ENCODE data around the gene LCMT2. TPM values are rescaled to one million over a fixed set of nuclear protein-coding genes. Genes with fewer than 3 reads are reported as not detected.

Gene LCMT2
- total and polyA plus RNA-seq, 10 of the 15 experiments (the other 5 are each of a cell fraction or from before 2014, with no cell fraction given): 2.1 to 17.2 (median 14.9) TPM

DNA sequence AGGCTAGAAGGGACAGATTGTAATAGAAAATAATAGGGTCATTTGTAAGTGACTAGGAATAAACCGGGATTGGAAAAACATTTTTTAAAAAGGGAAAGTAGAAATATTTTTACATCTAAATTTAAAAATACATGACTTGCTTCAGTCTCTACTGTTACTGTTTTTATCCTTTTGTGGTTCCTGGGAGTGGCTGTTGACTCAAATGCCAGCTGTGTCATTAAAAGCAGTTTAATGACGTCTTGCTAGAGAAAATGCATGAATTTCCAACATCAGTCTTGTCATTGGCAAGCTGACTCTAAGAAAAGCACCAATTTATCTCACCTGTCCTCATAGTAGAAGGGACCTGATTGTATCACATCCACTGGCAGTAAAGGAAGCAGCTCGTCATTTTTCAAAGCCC, 16.7 kb upstream of the LCMT2 start:
- no peak for FAIRE-seq
- ATAC-seq: no peak
- H3K79me2 ChIP-seq (ENCODE audit: control insufficient read depth, insufficient read depth, low read length): no peaks in the 10 kb centered on the region
- no peaks in the 10 kb centered on the region for H3K4me1 ChIP-seq (ENCODE audit: control insufficient read depth, insufficient read depth, low read length)
- no peak overlapping the region for H3K4me2 ChIP-seq (ENCODE audit: control insufficient read depth, insufficient read depth)
- no peaks in the 10 kb centered on the region for H3K27me3 ChIP-seq (replicated peaks in 1 of 2; ENCODE audit: control insufficient read depth in 2 of 2, insufficient read depth in 2 of 2, low read length in 1 of 2)
- H3K9me3 ChIP-seq (replicated peaks; ENCODE audit: control insufficient read depth, insufficient read depth, low read length): no peaks in the 10 kb centered on the region
- no peak overlapping the region for H2AFZ ChIP-seq (ENCODE audit: control insufficient read depth, low read depth, low read length)
- H3K36me3 ChIP-seq (ENCODE audit: control insufficient read depth in 2 of 2, insufficient read depth in 2 of 2, low read length in 1 of 2): peaks cover 0 to 19% of the 10 kb centered on the region in 2 experiments; a peak in 2 of 4 replicates
- H4K20me1 ChIP-seq (ENCODE audit: control insufficient read depth, insufficient read depth): no peaks in the 10 kb centered on the region
- ChIA-PET SMC1A (ENCODE audit: uncharacterized antibody, unreplicated experiment) (interaction anchor here (1.0 to 2.1 kb wide), 4 partner anchors 9 to 31 kb away, joined by 3 to 7 read pairs (median 4); no protein-coding TSS in a partner anchor), CTCF (interaction anchor here (0.8 to 1.9 kb wide), 8 partner anchors 9 to 164 kb away, joined by 3 to 6 read pairs (median 4); no protein-coding TSS in a partner anchor), RAD21 (ENCODE audit: unreplicated experiment) (interaction anchor here (3.2 kb wide), 1 partner anchor 167 kb away, joined by 8 read pairs; no protein-coding TSS in a partner anchor), POLR2A (no interaction called here)
- in situ Hi-C loops (cut with MboI) (no loop called here), intact Hi-C loops (cut with micrococcal nuclease; ENCODE audit: unreplicated experiment) (no loop called here)
- DNase-seq (ENCODE audit: low read depth, low spot score): no peak
- H3K9ac ChIP-seq (ENCODE audit: control insufficient read depth, insufficient read depth, low read length): no peak overlapping the region
- 95% methylated on average over 3 of the region's 3 CpGs for WGBS (ENCODE audit: insufficient coverage, insufficient replicate concordance, low lambda C conversion rate, missing lambda C conversion rate)
- H3K4me3 ChIP-seq: no peak overlapping the region
- H3K27ac ChIP-seq (ENCODE audit: control insufficient read depth, insufficient read depth): no peak overlapping the region
- BruUV-seq (replicated peaks): no TSS peak
- no peak for TF ChIP-seq DPF2 (IDR thresholded peaks at IDR 0.05)
- no peak for TF ChIP-seq RUNX3 (IDR thresholded peaks at IDR 0.05; ENCODE audit: low read length)
- TF ChIP-seq NFYB (IDR thresholded peaks at IDR 0.05; ENCODE audit: insufficient read depth, low read depth, low read length): no peak
- no peak for TF ChIP-seq MEF2B (IDR thresholded peaks at IDR 0.05; ENCODE audit: partially characterized antibody, poor library complexity, severe bottlenecking)
- no peak for TF ChIP-seq IRF4 (IDR thresholded peaks at IDR 0.05; ENCODE audit: low read depth, low read length)
- no peak for TF ChIP-seq NFXL1 (IDR thresholded peaks at IDR 0.05; ENCODE audit: borderline replicate concordance)
- TF ChIP-seq, protein P1, sequence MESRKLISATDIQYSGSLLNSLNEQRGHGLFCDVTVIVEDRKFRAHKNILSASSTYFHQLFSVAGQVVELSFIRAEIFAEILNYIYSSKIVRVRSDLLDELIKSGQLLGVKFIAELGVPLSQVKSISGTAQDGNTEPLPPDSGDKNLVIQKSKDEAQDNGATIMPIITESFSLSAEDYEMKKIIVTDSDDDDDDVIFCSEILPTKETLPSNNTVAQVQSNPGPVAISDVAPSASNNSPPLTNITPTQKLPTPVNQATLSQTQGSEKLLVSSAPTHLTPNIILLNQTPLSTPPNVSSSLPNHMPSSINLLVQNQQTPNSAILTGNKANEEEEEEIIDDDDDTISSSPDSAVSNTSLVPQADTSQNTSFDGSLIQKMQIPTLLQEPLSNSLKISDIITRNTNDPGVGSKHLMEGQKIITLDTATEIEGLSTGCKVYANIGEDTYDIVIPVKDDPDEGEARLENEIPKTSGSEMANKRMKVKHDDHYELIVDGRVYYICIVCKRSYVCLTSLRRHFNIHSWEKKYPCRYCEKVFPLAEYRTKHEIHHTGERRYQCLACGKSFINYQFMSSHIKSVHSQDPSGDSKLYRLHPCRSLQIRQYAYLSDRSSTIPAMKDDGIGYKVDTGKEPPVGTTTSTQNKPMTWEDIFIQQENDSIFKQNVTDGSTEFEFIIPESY (IDR thresholded peaks at IDR 0.05): no peak
- TF ChIP-seq, protein P2, sequence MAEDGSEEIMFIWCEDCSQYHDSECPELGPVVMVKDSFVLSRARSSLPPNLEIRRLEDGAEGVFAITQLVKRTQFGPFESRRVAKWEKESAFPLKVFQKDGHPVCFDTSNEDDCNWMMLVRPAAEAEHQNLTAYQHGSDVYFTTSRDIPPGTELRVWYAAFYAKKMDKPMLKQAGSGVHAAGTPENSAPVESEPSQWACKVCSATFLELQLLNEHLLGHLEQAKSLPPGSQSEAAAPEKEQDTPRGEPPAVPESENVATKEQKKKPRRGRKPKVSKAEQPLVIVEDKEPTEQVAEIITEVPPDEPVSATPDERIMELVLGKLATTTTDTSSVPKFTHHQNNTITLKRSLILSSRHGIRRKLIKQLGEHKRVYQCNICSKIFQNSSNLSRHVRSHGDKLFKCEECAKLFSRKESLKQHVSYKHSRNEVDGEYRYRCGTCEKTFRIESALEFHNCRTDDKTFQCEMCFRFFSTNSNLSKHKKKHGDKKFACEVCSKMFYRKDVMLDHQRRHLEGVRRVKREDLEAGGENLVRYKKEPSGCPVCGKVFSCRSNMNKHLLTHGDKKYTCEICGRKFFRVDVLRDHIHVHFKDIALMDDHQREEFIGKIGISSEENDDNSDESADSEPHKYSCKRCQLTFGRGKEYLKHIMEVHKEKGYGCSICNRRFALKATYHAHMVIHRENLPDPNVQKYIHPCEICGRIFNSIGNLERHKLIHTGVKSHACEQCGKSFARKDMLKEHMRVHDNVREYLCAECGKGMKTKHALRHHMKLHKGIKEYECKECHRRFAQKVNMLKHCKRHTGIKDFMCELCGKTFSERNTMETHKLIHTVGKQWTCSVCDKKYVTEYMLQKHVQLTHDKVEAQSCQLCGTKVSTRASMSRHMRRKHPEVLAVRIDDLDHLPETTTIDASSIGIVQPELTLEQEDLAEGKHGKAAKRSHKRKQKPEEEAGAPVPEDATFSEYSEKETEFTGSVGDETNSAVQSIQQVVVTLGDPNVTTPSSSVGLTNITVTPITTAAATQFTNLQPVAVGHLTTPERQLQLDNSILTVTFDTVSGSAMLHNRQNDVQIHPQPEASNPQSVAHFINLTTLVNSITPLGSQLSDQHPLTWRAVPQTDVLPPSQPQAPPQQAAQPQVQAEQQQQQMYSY (CRISPR knock-in tag; IDR thresholded peaks at IDR 0.05): no peak

Data from GM12878 (cell line).